ENCODE results near the gene ANKRD40.
"Not testable (repeated sequence)": the region's sequence is repeated elsewhere in the genome, so short reads cannot be mapped to it uniquely, and the experiment has no call there.

The ANKRD40 gene

GRCh38 chr17:50682938-50683337 is 24.8 kb downstream of the ANKRD40 start:
- peaks cover 17% of the 10 kb centered on the region for H3K27me3 Mint-ChIP-seq (ENCODE audit: low read depth, poor library complexity)
- H3K27ac Mint-ChIP-seq, result peak overlapping the region; percentile 26
- H3K36me3 Mint-ChIP-seq (ENCODE audit: low read depth), result no peaks in the 10 kb centered on the region
- H3K4me1 Mint-ChIP-seq, result peaks cover 82% of the 10 kb centered on the region
- DNase-seq, result no peak
- no peaks in the 10 kb centered on the region for H3K9me3 Mint-ChIP-seq
- H3K4me3 Mint-ChIP-seq, result peak overlapping the region; percentile 55
- TF ChIP-seq CTCF (IDR thresholded peaks at IDR 0.05), result no peak

DNA sequence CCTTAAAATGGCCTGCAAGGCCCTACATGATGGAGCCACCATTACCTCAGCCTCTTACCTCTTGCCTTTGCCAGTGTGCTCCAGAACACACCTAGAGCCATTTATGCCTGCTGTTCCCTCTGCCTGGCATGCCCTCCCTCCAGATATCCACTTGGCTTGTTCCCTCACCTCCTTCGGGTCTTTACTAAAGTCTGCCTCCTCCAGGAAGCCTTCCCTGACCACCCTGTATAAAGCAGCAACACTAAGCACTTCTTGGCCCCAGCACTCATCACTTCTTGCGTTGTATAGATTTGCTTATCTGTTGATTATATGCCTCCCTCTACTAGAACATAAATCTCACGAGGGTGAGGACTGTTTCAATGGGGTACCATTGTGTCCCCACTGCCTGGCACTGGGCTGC is 25.3 kb downstream of the ANKRD40 start:
- no peak overlapping the region for H3K4me3 Mint-ChIP-seq
- no peak for DNase-seq
- no peak for TF ChIP-seq CTCF (IDR thresholded peaks at IDR 0.05)
- peaks cover 18% of the 10 kb centered on the region for H3K27me3 Mint-ChIP-seq (ENCODE audit: low read depth, poor library complexity)
- no peaks in the 10 kb centered on the region for H3K9me3 Mint-ChIP-seq
- H3K27ac Mint-ChIP-seq, result peak overlapping the region; percentile 38
- no peaks in the 10 kb centered on the region for H3K36me3 Mint-ChIP-seq (ENCODE audit: low read depth)
- peaks cover 79% of the 10 kb centered on the region for H3K4me1 Mint-ChIP-seq

DNA sequence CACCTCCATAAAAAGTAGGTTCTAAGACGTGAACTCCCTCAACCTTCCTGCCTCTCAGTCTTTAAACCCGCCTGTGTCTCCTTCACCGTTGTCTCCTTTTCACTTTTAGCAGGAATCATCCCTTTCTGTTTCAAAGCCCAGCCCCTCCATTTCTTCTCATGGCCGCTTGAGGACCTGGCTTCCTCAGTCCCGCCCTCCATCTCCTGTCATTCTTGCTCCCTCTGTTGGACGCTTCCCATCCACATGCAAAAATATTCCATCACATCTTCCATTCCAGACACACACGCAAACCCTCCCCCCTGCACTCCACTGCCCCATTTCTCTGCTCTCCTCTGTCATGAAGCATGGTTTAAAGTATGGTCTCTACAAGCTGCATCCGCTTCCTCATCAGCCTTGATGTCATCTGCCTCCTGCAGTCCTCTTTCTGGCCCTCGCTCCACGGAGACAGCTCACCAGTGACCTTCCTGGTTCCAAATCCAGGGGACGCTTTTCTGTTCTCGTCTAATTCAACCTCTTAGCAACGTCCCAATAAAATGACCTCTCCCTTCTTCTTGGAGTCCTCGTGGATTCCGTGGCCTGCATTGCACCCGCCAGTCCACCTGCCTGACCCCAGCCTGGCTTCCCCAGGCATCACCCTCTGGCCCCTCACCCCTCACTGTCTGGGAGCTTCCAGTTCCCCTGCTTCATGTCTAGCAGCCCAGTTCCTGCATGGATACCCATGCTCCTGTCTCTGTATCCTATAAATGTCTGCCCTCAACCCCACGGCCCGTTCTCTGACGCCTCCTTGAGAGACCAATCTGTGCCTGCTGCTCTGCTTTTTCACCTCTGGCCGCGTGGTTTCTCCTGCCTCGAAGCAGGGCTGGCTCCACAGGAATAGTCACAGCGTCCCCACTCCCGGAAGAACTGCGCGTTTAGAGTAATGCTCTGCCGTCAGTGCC is 26.2 kb downstream of the ANKRD40 start:
- no peak for DNase-seq
- peaks cover 74% of the 10 kb centered on the region for H3K4me1 Mint-ChIP-seq
- TF ChIP-seq CTCF (IDR thresholded peaks at IDR 0.05), result peak; percentile 11
- H3K27ac Mint-ChIP-seq, result no peak overlapping the region
- no peak overlapping the region for H3K4me3 Mint-ChIP-seq
- H3K9me3 Mint-ChIP-seq, result no peaks in the 10 kb centered on the region
- no peaks in the 10 kb centered on the region for H3K36me3 Mint-ChIP-seq (ENCODE audit: low read depth)
- H3K27me3 Mint-ChIP-seq (ENCODE audit: low read depth, poor library complexity), result peaks cover 21% of the 10 kb centered on the region

GRCh38 chr17:50680543-50681262 is 27.0 kb downstream of the ANKRD40 start:
- not testable (repeated sequence) for H3K4me3 Mint-ChIP-seq, H3K9me3 Mint-ChIP-seq, H3K27ac Mint-ChIP-seq

GRCh38 chr17:50680126-50680525 is 27.6 kb downstream of the ANKRD40 start:
- no peak for TF ChIP-seq CTCF (IDR thresholded peaks at IDR 0.05)
- Mint-ChIP-seq H3K36me3 (ENCODE audit: low read depth) (no peaks in the 10 kb centered on the region), H3K27ac (no peak overlapping the region), H3K4me1 (peaks cover 60% of the 10 kb centered on the region), H3K4me3 (no peak overlapping the region), H3K27me3 (ENCODE audit: low read depth, poor library complexity) (peaks cover 17% of the 10 kb centered on the region), H3K9me3 (no peaks in the 10 kb centered on the region)
- DNase-seq, result no peak

More at GRCh38 chr17:50680543-50681262, 27.0 kb downstream of the ANKRD40 start:
- peaks cover 17% of the 10 kb centered on the region for H3K27me3 Mint-ChIP-seq (ENCODE audit: low read depth, poor library complexity)
- peaks cover 66% of the 10 kb centered on the region for H3K4me1 Mint-ChIP-seq
- H3K36me3 Mint-ChIP-seq (ENCODE audit: low read depth); DNase-seq: not testable (repeated sequence)

DNA sequence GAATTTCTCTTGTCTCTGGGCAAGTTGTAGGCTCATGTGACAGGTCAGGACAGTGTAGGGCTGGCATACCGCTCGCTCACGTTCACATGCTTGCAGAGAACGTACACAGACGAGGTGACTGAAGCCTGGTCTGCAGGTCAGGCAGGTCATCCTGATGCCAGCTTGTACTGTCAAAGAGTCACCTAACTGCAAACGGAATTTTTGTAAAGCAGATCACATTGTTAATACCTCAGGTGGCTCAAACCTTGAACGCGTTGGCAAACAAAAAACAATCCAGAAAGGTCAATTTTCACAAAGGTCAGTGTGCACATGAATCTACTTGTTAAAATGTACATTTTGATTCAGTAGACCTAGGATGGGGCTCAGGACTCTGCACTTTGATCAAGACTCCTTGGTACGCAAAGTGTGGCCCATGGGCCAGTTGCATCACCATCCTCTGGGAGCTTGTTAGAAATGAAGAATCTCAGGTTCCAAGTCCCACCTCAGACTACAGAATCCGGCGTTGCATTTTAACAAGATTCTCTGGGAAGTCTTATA is 28.6 kb downstream of the ANKRD40 start:
- Mint-ChIP-seq H3K9me3 (no peaks in the 10 kb centered on the region), H3K27me3 (ENCODE audit: low read depth, poor library complexity) (peaks cover 20% of the 10 kb centered on the region), H3K4me1 (peaks cover 49% of the 10 kb centered on the region), H3K27ac (no peak overlapping the region), H3K4me3 (no peak overlapping the region), H3K36me3 (ENCODE audit: low read depth) (no peaks in the 10 kb centered on the region)
- no peak for TF ChIP-seq CTCF (IDR thresholded peaks at IDR 0.05)
- no peak for DNase-seq

Data from nephron progenitor cell (in vitro differentiated cells).